SU-DHL-6 (cell line): ENCODE results near the gene FGF1.

Experiments
- H2AFZ ChIP-seq: fragments of 200-600 bp; sonication (generic); 2 replicates; pipeline ENCODE4 v1.6.1; 2014; ENCODE audit warnings: low read depth, mild to moderate bottlenecking, moderate library complexity, mixed read lengths, antibody characterized with exemption, low read length; ENCODE audit not compliant: severe bottlenecking
- H3F3A ChIP-seq: fragments of 200-600 bp; shearing (Covaris generic); 2 replicates; pipeline ENCODE4 v1.6.0; 2016; ENCODE audit warnings: antibody characterized with exemption, mild to moderate bottlenecking; ENCODE audit not compliant: insufficient read depth
- H3K27ac ChIP-seq: fragments of 200-600 bp; sonication (generic); 2 replicates; pipeline ENCODE4 v1.5.1; 2016; ENCODE audit warnings: low read depth, mild to moderate bottlenecking, low read length, moderate library complexity, mixed read lengths
- H3K27me3 ChIP-seq: fragments of 200-600 bp; sonication (generic), shearing (Covaris generic); 2 replicates; pipeline ENCODE4 v1.6.0; 2014; ENCODE audit warnings: mild to moderate bottlenecking, low read length
- H3K36me3 ChIP-seq: fragments of 200-600 bp; sonication (generic); 2 replicates; pipeline ENCODE4 v1.6.1; 2014; ENCODE audit warnings: mild to moderate bottlenecking, low read length, mixed read lengths
- H3K4me2 ChIP-seq: fragments of 300-600, 200-600 bp; shearing (Covaris generic), sonication (generic); 2 replicates; pipeline ENCODE4 v1.6.0; 2014; ENCODE audit warnings: low read length, low read depth, mild to moderate bottlenecking; ENCODE audit not compliant: poor library complexity, severe bottlenecking
- H3K4me3 ChIP-seq: fragments of 200-600 bp; sonication (generic); 2 replicates; pipeline ENCODE4 v1.5.1; 2014; ENCODE audit warnings: antibody characterized with exemption, low read length, mild to moderate bottlenecking, mixed read lengths; ENCODE audit not compliant: insufficient read depth, poor library complexity, severe bottlenecking
- H3K79me2 ChIP-seq: fragments of 200-600 bp; sonication (generic); 2 replicates; pipeline ENCODE4 v1.6.1; 2014; ENCODE audit warnings: mild to moderate bottlenecking, low read length, moderate library complexity; ENCODE audit not compliant: insufficient read depth
- H3K9ac ChIP-seq: fragments of 200-600 bp; sonication (generic); 2 replicates; pipeline ENCODE4 v1.7.0; 2014; ENCODE audit warnings: mild to moderate bottlenecking, low read length
- H3K9me2 ChIP-seq: fragments of 200-600 bp; sonication (generic); replicated peaks from 2 replicates; pipeline ENCODE4 v1.6.1; 2014; ENCODE audit warnings: low read length; ENCODE audit not compliant: insufficient read depth
- H3K9me3 ChIP-seq: fragments of 200-600 bp; sonication (generic); 2 replicates; pipeline ENCODE4 v1.6.1; 2014; ENCODE audit warnings: low read length, mixed read lengths; ENCODE audit not compliant: insufficient read depth
- H4K20me1 ChIP-seq: fragments of 200-600 bp; sonication (generic); 2 replicates; pipeline ENCODE4 v1.6.1; 2014; ENCODE audit warnings: low read depth, mild to moderate bottlenecking, antibody characterized with exemption, low read length, moderate library complexity, mixed read lengths
- CTCF ChIP-seq: fragments of 200-600 bp; sonication (generic); IDR thresholded peaks from one replicate; pipeline ENCODE4 v1.5.1; 2017; ENCODE audit warnings: antibody characterized with exemption, mild to moderate bottlenecking, low read length, moderate library complexity; ENCODE audit not compliant: insufficient read depth, poor library complexity, severe bottlenecking
- EZH2phosphoT487 ChIP-seq: fragments of 200-600 bp; sonication (generic), shearing (Covaris generic); conservative IDR thresholded peaks from 2 replicates; pipeline ENCODE4 v1.6.1; 2018; ENCODE audit warnings: mild to moderate bottlenecking, antibody characterized with exemption, low read length, moderate library complexity, mixed read lengths

FGF1 gene

GRCh38 chr5:142670804-142671203, 15.1 kb downstream of the FGF1 start:
- no peaks in the 10 kb centered on the region for H4K20me1 ChIP-seq
- no peak overlapping the region for H3K4me3 ChIP-seq
- H3K4me2 ChIP-seq = no peak overlapping the region
- H3K79me2 ChIP-seq = no peaks in the 10 kb centered on the region
- TF ChIP-seq EZH2phosphoT487 (no peak), CTCF (no peak)
- no peak overlapping the region for H3K9ac ChIP-seq
- no peaks in the 10 kb centered on the region for H3F3A ChIP-seq
- H3K27ac ChIP-seq = no peak overlapping the region
- H3K27me3 ChIP-seq = no peaks in the 10 kb centered on the region
- no peaks in the 10 kb centered on the region for H3K36me3 ChIP-seq
- H2AFZ ChIP-seq = no peak overlapping the region
- H3K9me2 ChIP-seq = no peaks in the 10 kb centered on the region
- no peaks in the 10 kb centered on the region for H3K9me3 ChIP-seq

- TF ChIP-seq CTCF (no peak), EZH2phosphoT487 (no peak)
- H3K9me3 ChIP-seq = no peaks in the 10 kb centered on the region
Observed at GRCh38 chr5:142669477-142669876, 16.4 kb downstream of the FGF1 start.

GRCh38 chr5:142668336-142668735, 17.6 kb downstream of the FGF1 start:
- no peaks in the 10 kb centered on the region for H3F3A ChIP-seq
- H3K4me3 ChIP-seq = no peak overlapping the region
- TF ChIP-seq CTCF = no peak
- TF ChIP-seq EZH2phosphoT487 = no peak
- H3K9me3 ChIP-seq = no peaks in the 10 kb centered on the region
- H3K79me2 ChIP-seq = no peaks in the 10 kb centered on the region
- H3K27me3 ChIP-seq = no peaks in the 10 kb centered on the region
- H2AFZ ChIP-seq = no peak overlapping the region
- H3K4me2 ChIP-seq = no peak overlapping the region
- H4K20me1 ChIP-seq = no peaks in the 10 kb centered on the region
- H3K36me3 ChIP-seq = no peaks in the 10 kb centered on the region
- H3K9me2 ChIP-seq = no peaks in the 10 kb centered on the region
- H3K27ac ChIP-seq = no peak overlapping the region
- no peak overlapping the region for H3K9ac ChIP-seq

More at GRCh38 chr5:142669477-142669876, 16.4 kb downstream of the FGF1 start:
- Histone ChIP-seq H3K9ac (no peak overlapping the region), H3K9me2 (no peaks in the 10 kb centered on the region), H3K27me3 (no peaks in the 10 kb centered on the region), H3K27ac (no peak overlapping the region), H4K20me1 (no peaks in the 10 kb centered on the region), H3F3A (no peaks in the 10 kb centered on the region), H3K4me2 (no peak overlapping the region), H3K79me2 (no peaks in the 10 kb centered on the region), H3K36me3 (no peaks in the 10 kb centered on the region), H2AFZ (no peak overlapping the region), H3K4me3 (no peak overlapping the region)

- no peak overlapping the region for H2AFZ ChIP-seq
- no peaks in the 10 kb centered on the region for H3K36me3 ChIP-seq
Observed at GRCh38 chr5:142667831-142668230, 18.1 kb downstream of the FGF1 start.

More at GRCh38 chr5:142667831-142668230, 18.1 kb downstream of the FGF1 start:
- Histone ChIP-seq H3K4me3 (no peak overlapping the region), H3K9me2 (no peaks in the 10 kb centered on the region), H3K9me3 (no peaks in the 10 kb centered on the region), H3K27me3 (no peaks in the 10 kb centered on the region), H4K20me1 (no peaks in the 10 kb centered on the region), H3K27ac (no peak overlapping the region), H3K79me2 (no peaks in the 10 kb centered on the region), H3K9ac (no peak overlapping the region), H3F3A (no peaks in the 10 kb centered on the region), H3K4me2 (no peak overlapping the region)
- TF ChIP-seq CTCF = no peak
- TF ChIP-seq EZH2phosphoT487 = no peak
